Stimulated activated CD4-positive, alpha-beta T cell treated with anti-CD3 and anti-CD28 coated beads, Interleukin-4, amount 100 ng/mL, for 4 hours (primary cell): Measurements from ENCODE around the gene CSF2RB.
"Not testable (repeated sequence)": the region's sequence is repeated elsewhere in the genome, so short reads cannot be mapped to it uniquely, and the experiment has no call there.

Experiments used
- DNase-seq, 2 experiments: peaks; one replicate each; pipeline ENCODE4 v3.0.0-alpha.2; 2020

The CSF2RB gene

DNA sequence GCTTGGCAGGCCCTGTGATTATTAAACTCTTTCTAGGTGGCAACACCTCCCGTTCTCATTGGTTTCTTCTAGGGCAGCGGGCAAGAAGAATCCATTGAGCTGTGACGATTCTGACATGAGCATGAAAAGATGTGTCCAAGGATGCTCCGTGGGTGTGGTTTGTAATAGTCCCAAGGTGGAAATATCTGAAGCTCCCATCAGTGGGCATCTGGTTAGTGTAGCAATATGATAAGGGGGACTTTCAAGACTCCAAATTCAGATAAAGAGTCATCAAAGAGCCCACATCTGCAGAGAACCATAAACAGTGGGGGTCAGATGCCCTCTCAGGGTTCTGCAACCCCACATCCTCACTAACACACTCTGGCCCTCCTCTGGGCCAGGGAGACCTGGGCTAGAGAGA is 63.2 kb downstream of the CSF2RB start:
- no peak for DNase-seq

DNA sequence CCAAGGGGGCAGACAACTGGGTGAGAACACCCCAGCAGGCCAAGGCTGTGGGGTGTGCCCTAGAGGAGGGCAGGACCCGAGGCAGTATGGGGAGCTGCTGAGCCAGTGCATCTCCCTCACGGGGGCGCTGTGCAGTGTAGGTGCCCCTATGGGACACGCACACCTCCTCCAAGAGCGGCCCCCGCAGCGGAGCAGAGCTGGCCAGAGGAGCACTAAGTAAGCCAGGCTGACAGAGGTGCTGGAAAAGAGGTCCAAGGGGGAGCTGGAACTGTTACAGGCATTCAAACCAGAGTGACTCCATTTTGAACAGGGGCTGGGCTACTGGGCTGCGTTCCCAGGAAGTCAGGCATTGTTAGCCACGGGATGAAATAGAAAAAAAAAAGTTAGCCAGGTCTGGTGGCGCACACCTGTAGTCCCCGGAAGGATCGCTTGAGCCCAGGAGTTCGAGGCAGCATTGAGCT is 64.0 kb downstream of the CSF2RB start:
- DNase-seq = peak; percentile 76 to 78

DNA sequence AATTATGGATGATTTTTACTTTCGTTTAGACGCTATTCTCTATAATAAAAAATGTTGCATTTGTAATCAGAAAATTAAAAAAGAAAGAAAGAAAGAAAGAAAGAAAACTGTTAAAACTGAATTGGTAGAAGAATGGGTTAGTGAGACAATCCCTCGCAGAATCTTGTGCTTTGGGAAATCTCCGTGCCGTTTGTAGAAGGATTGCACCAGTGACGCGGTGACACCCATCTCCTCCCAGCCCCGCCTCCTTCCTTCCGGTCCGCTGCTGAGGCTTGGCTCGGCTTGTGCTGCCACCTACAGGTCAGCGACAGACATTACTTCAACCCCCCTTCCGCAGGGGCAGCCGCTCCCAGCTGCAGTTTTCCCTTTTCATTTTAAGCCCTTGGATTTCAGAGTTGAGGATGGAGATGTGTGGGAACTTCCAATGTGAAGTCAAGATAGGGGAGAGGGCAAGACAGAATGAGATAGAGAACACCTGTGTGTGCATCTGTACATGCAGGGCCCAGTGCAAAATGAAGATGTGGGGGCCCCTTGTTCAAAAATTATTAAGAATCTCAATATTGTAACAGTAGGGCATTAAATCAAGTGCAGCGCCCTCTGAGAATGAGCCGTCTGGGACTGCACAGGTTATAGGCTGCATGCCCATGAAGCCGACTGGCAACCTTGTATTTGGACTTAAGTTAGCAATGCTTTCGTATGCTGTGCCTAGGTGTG is 64.7 kb downstream of the CSF2RB start:
- DNase-seq = peak; percentile 85 to 88

DNA sequence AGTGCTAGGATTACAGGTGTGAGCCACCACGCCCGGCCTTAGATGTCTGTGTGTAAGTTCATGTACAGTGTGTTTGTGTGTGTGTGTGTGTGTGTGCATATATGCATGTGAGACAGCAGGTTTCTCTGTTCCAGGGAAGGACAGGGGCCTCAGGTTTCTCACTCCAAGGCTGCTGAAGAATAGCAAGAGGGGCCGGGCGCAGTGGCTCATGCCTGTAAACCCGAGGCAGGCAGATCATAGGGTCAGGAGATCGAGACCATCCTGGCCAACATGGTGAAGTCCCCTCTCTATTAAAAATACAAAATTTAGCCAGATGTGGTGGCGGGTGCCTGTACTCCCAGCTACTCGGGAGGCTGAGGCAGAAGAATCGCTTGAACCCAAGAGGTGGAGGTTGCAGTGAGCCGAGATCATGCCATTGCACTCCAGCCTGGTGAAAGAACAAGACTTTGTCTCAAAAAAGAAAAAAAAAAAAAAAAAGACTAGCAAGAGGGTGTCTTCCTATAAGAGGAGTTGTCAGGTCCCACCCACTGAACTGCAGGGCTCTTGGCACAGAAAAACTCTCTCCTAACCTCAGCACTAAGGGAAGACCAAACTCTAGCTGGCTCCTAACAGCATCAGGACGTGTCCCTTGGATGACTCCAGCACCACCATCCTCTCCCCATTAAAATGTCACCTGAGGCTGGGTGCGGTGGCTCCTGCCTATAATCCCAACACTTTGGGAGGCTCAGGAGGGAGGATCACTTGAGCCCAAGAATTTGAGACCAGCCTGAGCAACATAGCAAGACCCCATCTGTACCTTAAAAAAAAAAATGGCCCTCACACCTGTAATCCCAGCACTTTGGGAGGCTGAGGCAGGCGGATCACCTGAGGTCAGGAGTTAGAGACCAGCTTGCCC is 65.8 kb downstream of the CSF2RB start:
- no peak for DNase-seq

DNA sequence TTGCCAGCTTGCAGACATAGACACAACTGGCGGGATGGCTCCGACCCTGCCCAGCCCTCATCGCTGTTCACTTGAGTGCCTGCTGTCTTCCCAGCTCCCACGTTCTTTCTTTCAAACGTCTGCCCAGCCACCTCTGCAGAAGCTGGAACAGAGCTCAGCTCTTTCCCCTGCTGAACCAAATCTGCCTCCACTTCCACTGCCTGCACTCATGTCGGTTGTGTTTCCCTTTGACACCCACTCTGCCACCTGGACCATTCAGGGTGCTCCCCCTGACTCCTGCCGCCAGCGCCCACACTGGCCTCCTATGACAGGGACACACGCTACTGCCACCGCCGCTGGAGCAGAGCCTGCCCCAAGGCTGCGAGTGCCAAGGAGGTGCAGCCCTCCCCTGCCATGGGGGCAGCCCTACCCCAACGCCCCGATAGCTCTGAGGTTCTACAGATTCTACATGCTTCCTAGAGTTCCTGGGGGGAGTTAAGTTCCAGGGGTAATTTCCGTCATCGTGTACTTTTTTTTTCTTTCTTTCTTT is 67.9 kb downstream of the CSF2RB start:
- DNase-seq = no peak

DNA sequence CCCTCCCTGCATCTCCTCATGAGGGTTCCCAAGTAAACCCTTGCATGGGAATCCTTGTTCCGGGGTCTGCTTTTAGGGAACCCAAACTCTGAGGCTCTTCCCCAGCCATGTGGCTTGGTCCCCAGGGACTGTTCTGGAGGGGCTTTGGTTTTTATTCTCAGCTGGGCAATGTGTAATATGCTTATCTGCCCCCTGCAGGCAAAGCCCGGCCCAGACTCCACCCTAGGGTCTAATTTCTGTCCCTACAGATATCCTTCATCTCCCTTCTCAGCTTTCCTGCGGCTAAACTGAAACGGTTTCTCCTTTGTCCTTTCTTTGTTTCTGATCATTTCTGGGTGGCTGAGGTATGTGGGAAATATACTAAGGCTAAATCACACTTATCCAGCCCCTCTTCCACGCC is 68.7 kb downstream of the CSF2RB start:
- no peak for DNase-seq

DNA sequence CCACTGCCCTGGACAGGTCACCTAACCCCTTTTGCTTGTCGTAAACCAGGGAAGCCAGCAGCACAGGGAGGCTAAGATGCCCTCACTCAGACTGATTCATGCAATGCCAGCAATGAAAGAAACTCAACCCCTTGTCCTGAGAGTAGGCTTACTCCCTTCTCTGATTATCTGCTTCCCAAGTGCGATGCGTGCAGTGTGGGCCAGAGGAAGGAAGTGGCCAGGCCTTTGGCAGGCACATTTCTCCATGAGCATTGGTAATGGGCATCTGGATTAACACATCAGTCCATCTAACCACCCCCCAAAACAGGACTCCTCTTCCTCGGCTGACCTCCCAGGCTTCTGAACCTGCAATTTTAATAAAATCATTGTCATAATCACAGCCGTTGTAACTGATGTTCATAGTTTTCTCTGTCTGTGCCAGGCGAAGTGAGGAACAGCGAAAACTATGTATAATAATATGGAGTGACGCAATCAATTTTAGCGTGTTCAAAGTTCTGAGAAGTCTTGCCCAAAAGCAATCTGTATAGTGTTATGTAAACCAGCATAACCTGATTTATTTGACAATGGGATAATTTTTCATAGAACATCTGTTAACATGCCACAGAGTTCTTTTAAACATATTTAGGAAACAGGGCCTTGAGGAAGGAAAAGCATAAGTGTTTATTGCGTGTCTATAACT is 71.9 kb downstream of the CSF2RB start:
- DNase-seq = no peak

DNA sequence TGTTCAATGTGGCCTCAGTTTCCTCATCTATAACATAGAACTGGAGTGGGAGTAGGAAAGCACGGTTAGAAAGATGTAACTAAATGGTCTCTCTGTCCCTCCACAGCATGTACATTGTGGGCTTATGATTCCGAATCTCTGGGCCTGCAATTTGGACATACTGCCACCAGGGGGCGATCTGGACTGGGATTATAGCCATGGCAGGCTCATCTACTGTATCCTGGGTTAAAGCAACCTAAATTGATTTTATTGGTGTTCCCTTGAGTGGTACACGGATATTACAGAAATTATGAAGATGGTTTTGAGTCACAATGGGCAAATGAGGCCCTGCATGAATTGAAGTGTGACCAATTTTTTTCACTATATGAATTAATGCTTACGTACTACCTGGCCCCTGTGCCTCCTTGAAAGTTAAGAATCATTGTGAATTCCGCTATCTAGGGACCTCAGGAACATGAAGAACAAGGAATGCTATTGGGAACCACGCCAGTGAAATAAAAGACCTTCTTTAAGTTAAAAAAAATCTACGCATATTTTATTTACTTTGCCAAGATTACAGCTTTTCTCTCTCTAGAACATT is 72.9 kb downstream of the CSF2RB start:
- peak; percentile 7 to 38 for DNase-seq

DNA sequence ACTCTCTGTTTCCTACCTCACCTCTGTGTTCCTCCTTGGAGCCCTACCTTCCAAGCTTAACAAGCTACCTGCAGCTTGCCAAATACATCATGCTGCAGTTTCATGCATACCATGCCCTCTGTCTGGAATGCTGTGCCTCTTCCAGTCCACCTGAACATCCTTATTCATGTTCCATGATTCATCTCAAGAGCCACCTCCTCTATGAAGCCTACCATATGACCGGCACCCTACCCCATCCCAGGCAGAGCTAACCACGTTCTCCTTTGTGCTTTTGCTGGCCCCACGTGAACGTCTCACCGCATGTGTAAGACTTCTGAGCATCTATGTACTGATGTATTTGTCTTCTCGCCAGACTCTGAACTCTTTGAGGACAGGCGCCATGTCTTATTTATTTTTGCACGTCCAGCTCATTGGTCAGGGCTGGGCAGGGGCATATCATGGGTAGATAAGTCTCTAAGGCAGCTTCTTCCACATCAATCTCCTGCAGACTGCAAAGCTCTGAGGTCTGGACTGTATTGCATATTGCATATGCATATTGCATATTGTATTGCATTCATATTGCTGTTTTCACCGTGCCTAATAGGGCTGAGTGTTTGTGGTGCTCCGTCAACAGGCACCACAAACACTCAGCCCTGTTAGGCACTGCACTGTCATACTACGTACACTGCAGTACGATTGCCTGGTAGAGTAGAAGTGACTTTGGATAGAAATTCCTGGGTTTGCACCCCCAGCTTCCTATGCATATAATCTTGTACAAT is 74.8 kb downstream of the CSF2RB start:
- DNase-seq = no peak

DNA sequence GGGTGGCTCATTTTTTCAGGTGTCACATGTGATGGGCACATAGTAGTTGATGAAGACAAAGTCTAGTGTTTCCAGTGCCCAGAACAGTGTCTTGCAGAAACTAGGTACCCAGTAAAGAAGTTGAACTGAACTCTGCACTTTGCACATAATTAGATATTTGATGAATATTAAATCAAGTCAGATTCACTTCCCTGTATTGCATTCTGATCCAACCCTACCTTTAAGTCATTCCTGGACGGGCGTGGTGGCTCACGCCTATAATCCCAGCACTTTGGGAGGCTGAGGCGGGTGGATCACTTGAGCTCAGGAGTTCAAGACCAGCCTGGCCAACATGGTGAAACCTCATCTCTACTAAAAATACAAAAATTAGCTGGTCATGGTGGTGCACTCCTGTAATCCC is 75.6 kb downstream of the CSF2RB start:
- DNase-seq = not testable (repeated sequence)
